OCI-LY7 (cell line): ENCODE results near the gene AOPEP. TPM values are rescaled to one million over a fixed set of nuclear protein-coding genes. Genes with fewer than 3 reads are reported as not detected.

ENCODE experiments used
- BruUV-seq: library from RNA; stranded (reverse); fragments of 400-500 nt; replicated peaks from 2 replicates; lab custom pipeline; 2021; lab: Mats Ljungman, UMichigan
- CTCF ChIA-PET: fragments of 300-600 bp; sonication (Branson Sonifier 250); formaldehyde crosslinking; loops from one replicate; lab custom pipeline; 2022; ENCODE audit warnings: antibody characterized with exemption; ENCODE audit not compliant: unreplicated experiment; lab: Charles Lee
- POLR2A ChIA-PET: fragments of 300-600 bp; sonication (Branson Sonifier 250); formaldehyde crosslinking; loops from one replicate; lab custom pipeline; 2022; ENCODE audit warnings: antibody characterized with exemption; lab: Charles Lee
- DNase-seq: peaks from one replicate; pipeline ENCODE4 v3.0.0-alpha.2; 2015; ENCODE audit warnings: low spot score
- H2AFZ ChIP-seq: fragments of 200-600 bp; sonication (generic), shearing (Covaris generic); 2 replicates; pipeline ENCODE4 v1.6.1; 2014; ENCODE audit warnings: mild to moderate bottlenecking, antibody characterized with exemption, low read length, moderate library complexity
- H3K27ac ChIP-seq: fragments of 200-600 bp; sonication (generic); 2 replicates; pipeline ENCODE4 v1.5.1; 2014; ENCODE audit warnings: mixed run types, low read depth, mild to moderate bottlenecking, moderate library complexity, low read length, inconsistent platforms; ENCODE audit not compliant: poor library complexity, severe bottlenecking
- H3K36me3 ChIP-seq: fragments of 200-600 bp; sonication (generic); 2 replicates; pipeline ENCODE4 v1.6.1; 2014; ENCODE audit warnings: mild to moderate bottlenecking, antibody characterized with exemption, low read length, moderate library complexity, mixed read lengths; ENCODE audit not compliant: insufficient read depth
- H3K4me1 ChIP-seq: fragments of 200-600 bp; sonication (generic); 2 replicates; pipeline ENCODE4 v1.5.1; 2014; ENCODE audit warnings: mild to moderate bottlenecking, low read length; ENCODE audit not compliant: insufficient read depth, poor library complexity, severe bottlenecking
- H3K4me2 ChIP-seq: fragments of 200-600 bp; sonication (generic); 2 replicates; pipeline ENCODE4 v1.6.1; 2014; ENCODE audit warnings: mild to moderate bottlenecking, low read length
- H3K4me3 ChIP-seq: fragments of 200-600 bp; sonication (generic); 2 replicates; pipeline ENCODE4 v1.5.1; 2014; ENCODE audit warnings: mild to moderate bottlenecking, low read depth, low read length; ENCODE audit not compliant: poor library complexity, severe bottlenecking
- H3K79me2 ChIP-seq: fragments of 200-600 bp; sonication (generic); 2 replicates; pipeline ENCODE4 v1.6.1; 2016; ENCODE audit warnings: low read depth, mild to moderate bottlenecking, low read length, moderate library complexity, mixed read lengths; ENCODE audit not compliant: insufficient read depth
- H3K9me2 ChIP-seq: fragments of 200-600 bp; sonication (generic); 2 replicates; pipeline ENCODE4 v1.6.1; 2016; ENCODE audit warnings: mild to moderate bottlenecking, low read length, mixed read lengths; ENCODE audit not compliant: insufficient read depth
- H3K9me3 ChIP-seq: fragments of 200-600 bp; sonication (generic); 2 replicates; pipeline ENCODE4 v1.6.1; 2014; ENCODE audit warnings: mild to moderate bottlenecking, mixed run types, low read length, mixed read lengths
- H4K20me1 ChIP-seq: fragments of 200-600 bp; sonication (generic); 2 replicates; pipeline ENCODE4 v1.6.1; 2014; ENCODE audit warnings: mild to moderate bottlenecking, antibody characterized with exemption, low read length, moderate library complexity, mixed read lengths; ENCODE audit not compliant: insufficient read depth
- CTCF ChIP-seq: fragments of 200-600 bp; sonication (generic); conservative IDR thresholded peaks from 2 replicates; pipeline ENCODE4 v1.5.1; 2014; ENCODE audit warnings: mild to moderate bottlenecking, antibody characterized with exemption, low read length, moderate library complexity, mixed read lengths
- EZH2phosphoT487 ChIP-seq: fragments of 200-600 bp; sonication (generic); IDR thresholded peaks from 2 replicates; pipeline ENCODE4 v1.6.1; 2018; ENCODE audit warnings: low read depth, borderline replicate concordance, mild to moderate bottlenecking, mixed run types, antibody characterized with exemption, low read length, moderate library complexity, mixed read lengths
- intact Hi-C: fragments of 100-400 bp; cut with micrococcal nuclease; formaldehyde crosslinking; loops from one replicate; pipeline ENCODE4 v1.10.0; 2022; ENCODE audit not compliant: unreplicated experiment
- total RNA-seq, 2 experiments: library from RNA; depleted of rRNA in 1 of 2; stranded (reverse); fragments of >200 nt in 1 of 2; shearing (Covaris generic) in 1 of 2; gene quantifications; 2 replicates each; pipeline ENCODE4 v1.2.3, GENCODE V29; 2014 to 2022

AOPEP gene
- total RNA-seq, 2 experiments from 2014 or later: 17.3 to 24.3 TPM

GRCh38 chr9:94786586-94786985 lies 60.1 kb downstream of the AOPEP start:
- CTCF ChIA-PET: no interaction called here

GRCh38 chr9:94787266-94787665 lies 60.8 kb downstream of the AOPEP start:
- TF ChIP-seq CTCF (no peak), EZH2phosphoT487 (no peak)
- Histone ChIP-seq H3K4me3 (no peak overlapping the region), H4K20me1 (no peaks in the 10 kb centered on the region), H3K79me2 (no peaks in the 10 kb centered on the region), H3K36me3 (0 out of 2 replicates have a peak, but pooled peaks cover 3% of the 10 kb centered on the region), H3K4me1 (no peaks in the 10 kb centered on the region), H3K9me2 (no peaks in the 10 kb centered on the region), H3K27ac (no peak overlapping the region), H2AFZ (no peak overlapping the region), H3K4me2 (no peak overlapping the region), H3K9me3 (no peaks in the 10 kb centered on the region)
- no TSS peak for BruUV-seq
- ChIA-PET POLR2A (interaction anchor here (0.6 kb wide), 1 partner anchor 1031 kb away, joined by 3 read pairs; no protein-coding TSS in a partner anchor), CTCF (no interaction called here)
- intact Hi-C loops: loop anchor here (2.0 to 10.0 kb wide), 2 partner anchors 344 to 788 kb away; no protein-coding TSS in a partner anchor
- DNase-seq: no peak

More at GRCh38 chr9:94786586-94786985, 60.1 kb downstream of the AOPEP start:
- Histone ChIP-seq H3K27ac (no peak overlapping the region), H2AFZ (no peak overlapping the region), H4K20me1 (no peaks in the 10 kb centered on the region), H3K4me3 (no peak overlapping the region), H3K4me1 (no peaks in the 10 kb centered on the region), H3K79me2 (no peaks in the 10 kb centered on the region), H3K9me2 (no peaks in the 10 kb centered on the region), H3K4me2 (no peak overlapping the region), H3K9me3 (no peaks in the 10 kb centered on the region), H3K36me3 (no peaks in the 10 kb centered on the region)
- intact Hi-C loops: loop anchor here (2.0 to 10.0 kb wide), 2 partner anchors 344 to 788 kb away; no protein-coding TSS in a partner anchor
- no peak for DNase-seq
- POLR2A ChIA-PET: interaction anchor here (0.6 to 0.7 kb wide), 2 partner anchors 67 to 1032 kb away, joined by 3 read pairs; no protein-coding TSS in a partner anchor
- no TSS peak for BruUV-seq
- TF ChIP-seq CTCF: no peak
- TF ChIP-seq EZH2phosphoT487: no peak

- no TSS peak for BruUV-seq
Observed at GRCh38 chr9:94788570-94789105, 62.1 kb downstream of the AOPEP start.

More at GRCh38 chr9:94788570-94789105, 62.1 kb downstream of the AOPEP start:
- no peaks in the 10 kb centered on the region for H3K9me2 ChIP-seq
- no peak overlapping the region for H3K4me3 ChIP-seq
- H3K36me3 ChIP-seq: peaks cover 8% of the 10 kb centered on the region; the same call in 1 of the 2 replicates
- ChIA-PET POLR2A (no interaction called here), CTCF (no interaction called here)
- H4K20me1 ChIP-seq: no peaks in the 10 kb centered on the region
- H3K79me2 ChIP-seq: no peaks in the 10 kb centered on the region
- H3K4me1 ChIP-seq: no peaks in the 10 kb centered on the region
- intact Hi-C loops: loop anchor here (10.0 kb wide), 1 partner anchor 786 kb away; no protein-coding TSS in a partner anchor
- no peak overlapping the region for H3K27ac ChIP-seq
- H3K4me2 ChIP-seq: no peak overlapping the region
- H2AFZ ChIP-seq: no peak overlapping the region
- TF ChIP-seq CTCF: no peak
- TF ChIP-seq EZH2phosphoT487: no peak
- no peaks in the 10 kb centered on the region for H3K9me3 ChIP-seq
- DNase-seq: no peak
